ENCODE measurements around the gene FAM170B. TPM values are rescaled to one million over a fixed set of nuclear protein-coding genes. Genes with fewer than 3 reads are reported as not detected.

The FAM170B gene
- total and polyA plus RNA-seq, 2 experiments from 2014 or later = not detected

DNA sequence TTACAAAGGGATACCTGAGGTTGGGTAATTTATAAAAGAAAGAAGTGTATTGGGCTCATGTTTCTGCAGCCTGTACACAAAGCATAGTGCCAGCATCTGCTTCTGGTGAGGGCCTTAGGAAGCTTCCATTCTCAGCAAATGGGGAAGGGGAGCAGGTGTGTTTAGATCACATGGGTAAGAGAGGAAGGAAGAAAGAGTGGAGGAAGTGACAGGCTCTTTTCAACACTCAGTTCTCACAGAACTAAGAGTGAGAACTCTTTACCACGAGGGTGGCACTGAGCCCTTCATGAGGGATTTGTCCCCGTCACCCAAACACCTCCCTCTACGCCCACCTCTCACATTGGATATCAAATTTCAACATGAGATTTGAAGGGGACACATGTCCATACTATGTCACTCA lies 506 bp upstream of the FAM170B start:
- peaks cover 9% of the 10 kb centered on the region for H3F3A ChIP-seq (ENCODE audit: insufficient read depth)
- in situ Hi-C loops (cut with MboI) = no loop called here

DNA sequence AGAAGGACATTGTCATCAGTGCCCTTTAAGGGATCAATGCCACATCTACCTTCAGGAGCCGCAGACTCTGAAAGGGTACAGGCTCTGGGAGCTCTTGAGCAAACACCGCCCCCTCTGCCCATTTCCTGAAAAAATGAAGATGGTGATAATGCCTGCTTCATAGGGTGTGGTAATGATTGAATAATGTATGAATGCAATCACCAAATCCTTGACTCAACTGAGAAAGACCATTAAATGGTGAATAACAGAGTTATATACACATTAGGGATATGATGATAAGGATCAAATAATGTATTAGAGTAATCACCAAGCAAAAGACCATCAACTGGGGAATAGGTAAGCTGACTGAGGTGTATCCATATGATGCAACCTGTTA lies 1.5 kb downstream of the FAM170B start:
- Histone ChIP-seq H3K27ac (no peak overlapping the region), H3K27me3 (replicated peaks; ENCODE audit: insufficient read depth) (0 out of 2 replicates have a peak, but pooled peaks cover 8% of the 10 kb centered on the region), H3K9me2 (ENCODE audit: insufficient read depth) (no peaks in the 10 kb centered on the region), H3F3A (ENCODE audit: insufficient read depth) (no peaks in the 10 kb centered on the region; the same call in 1 of the 2 replicates), H3K4me1 (ENCODE audit: insufficient read depth) (peaks cover 10% of the 10 kb centered on the region), H3K4me2 (ENCODE audit: unreplicated experiment) (no peak overlapping the region), H2AFZ (no peak overlapping the region), H3K4me3 (no peak overlapping the region), H3K36me3 (ENCODE audit: low read depth) (no peaks in the 10 kb centered on the region), H4K20me1 (ENCODE audit: insufficient read depth) (no peaks in the 10 kb centered on the region), H3K9ac (no peak overlapping the region), H3K79me2 (ENCODE audit: insufficient read depth) (no peaks in the 10 kb centered on the region), H3K9me3 (ENCODE audit: low read depth) (no peaks in the 10 kb centered on the region)
- TF ChIP-seq EZH2phosphoT487 (IDR thresholded peaks at IDR 0.05; ENCODE audit: insufficient read depth, low read depth) (no peak), EZH2 (IDR thresholded peaks at IDR 0.05; ENCODE audit: insufficient read depth, poor library complexity, severe bottlenecking) (no peak)
- no peak for DNase-seq
- 92 to 100% methylated on average over 2 of the region's 2 CpGs for WGBS, 2 experiments (ENCODE audit: low coverage in 1 of 2, low lambda C conversion rate in 2 of 2, missing lambda C conversion rate in 2 of 2)
- in situ Hi-C loops (cut with MboI) = no loop called here

More for the DNA sequence above, 506 bp upstream of the FAM170B start:
- Histone ChIP-seq H3K79me2 (ENCODE audit: insufficient read depth) (no peaks in the 10 kb centered on the region), H3K4me2 (ENCODE audit: unreplicated experiment) (no peak overlapping the region), H3K27ac (no peak overlapping the region), H2AFZ (no peak overlapping the region), H3K4me3 (no peak overlapping the region), H3K9me2 (ENCODE audit: insufficient read depth) (no peaks in the 10 kb centered on the region), H3K36me3 (ENCODE audit: low read depth) (no peaks in the 10 kb centered on the region), H3K27me3 (replicated peaks; ENCODE audit: insufficient read depth) (0 out of 2 replicates have a peak, but pooled peaks cover 8% of the 10 kb centered on the region), H4K20me1 (ENCODE audit: insufficient read depth) (no peaks in the 10 kb centered on the region), H3K9me3 (ENCODE audit: low read depth) (no peaks in the 10 kb centered on the region), H3K9ac (no peak overlapping the region), H3K4me1 (ENCODE audit: insufficient read depth) (peaks cover 25% of the 10 kb centered on the region)
- TF ChIP-seq EZH2 (IDR thresholded peaks at IDR 0.05; ENCODE audit: insufficient read depth, poor library complexity, severe bottlenecking) (no peak), EZH2phosphoT487 (IDR thresholded peaks at IDR 0.05; ENCODE audit: insufficient read depth, low read depth) (no peak)
- 64 to 73% methylated on average over 3 of the region's 3 CpGs for WGBS, 2 experiments (ENCODE audit: low coverage in 1 of 2, low lambda C conversion rate in 2 of 2, missing lambda C conversion rate in 2 of 2)
- no peak for DNase-seq

DNA sequence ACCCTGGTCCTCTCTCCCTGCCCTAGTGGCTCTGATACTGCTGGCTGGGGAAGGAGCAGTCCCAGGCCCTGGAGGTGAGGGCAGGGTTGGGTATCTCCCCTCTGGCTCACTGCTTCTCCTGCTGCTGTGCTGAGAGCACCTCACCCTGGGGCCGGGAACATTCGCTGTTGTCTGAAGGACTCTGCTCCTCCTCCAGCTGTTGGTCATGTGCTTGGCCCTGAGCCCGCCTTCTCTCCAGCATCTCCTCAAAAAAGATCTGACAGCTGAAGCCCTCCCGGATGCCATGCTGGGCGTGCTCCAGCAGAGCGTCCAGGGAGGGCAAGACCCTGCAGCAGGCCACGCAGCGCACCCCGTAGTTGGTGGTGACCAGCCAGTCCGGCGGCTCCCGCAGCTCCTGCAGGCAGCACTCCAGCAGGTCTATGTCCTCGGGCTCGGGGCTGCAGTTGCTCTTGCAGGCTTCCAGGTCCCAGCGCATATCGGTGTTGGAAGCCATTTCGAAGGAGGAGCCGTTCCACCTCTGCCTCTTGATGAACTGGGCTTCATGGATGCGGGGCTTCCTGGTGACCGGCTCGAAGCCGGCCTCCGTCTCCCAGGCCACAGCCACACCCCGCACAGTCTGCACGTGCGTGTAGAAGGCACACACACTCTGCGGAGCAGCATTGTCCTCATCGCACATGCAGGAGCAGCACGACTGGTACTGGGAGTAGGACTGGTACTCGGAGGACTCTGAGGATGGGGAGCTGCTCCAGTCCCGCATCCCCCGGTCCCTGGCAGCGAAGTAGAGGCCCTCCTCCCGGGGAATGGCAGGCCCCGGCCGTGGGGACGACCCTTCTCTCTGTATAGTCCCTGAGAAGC lies 2.1 kb downstream of the FAM170B start:
- DNase-seq = no peak
- Histone ChIP-seq H3K36me3 (ENCODE audit: low read depth) (no peaks in the 10 kb centered on the region), H3K4me1 (ENCODE audit: insufficient read depth) (peaks cover 10% of the 10 kb centered on the region), H3K4me3 (no peak overlapping the region), H3K9me2 (ENCODE audit: insufficient read depth) (no peaks in the 10 kb centered on the region), H3K27ac (no peak overlapping the region), H3K9ac (no peak overlapping the region), H3F3A (ENCODE audit: insufficient read depth) (no peaks in the 10 kb centered on the region; the same call in 1 of the 2 replicates), H3K27me3 (replicated peaks; ENCODE audit: insufficient read depth) (0 out of 2 replicates have a peak, but pooled peaks cover 8% of the 10 kb centered on the region), H3K4me2 (ENCODE audit: unreplicated experiment) (no peak overlapping the region), H4K20me1 (ENCODE audit: insufficient read depth) (no peaks in the 10 kb centered on the region), H3K79me2 (ENCODE audit: insufficient read depth) (no peaks in the 10 kb centered on the region), H2AFZ (0 out of 2 replicates have a peak overlapping the region, but pooled peaks have one; percentile 41), H3K9me3 (ENCODE audit: low read depth) (no peaks in the 10 kb centered on the region)
- WGBS, 2 experiments (ENCODE audit: low coverage in 1 of 2, low lambda C conversion rate in 2 of 2, missing lambda C conversion rate in 2 of 2) = 33 to 40% methylated on average over 37 of the region's 37 CpGs
- no peak for TF ChIP-seq EZH2phosphoT487 (IDR thresholded peaks at IDR 0.05; ENCODE audit: insufficient read depth, low read depth)
- no peak for TF ChIP-seq EZH2 (IDR thresholded peaks at IDR 0.05; ENCODE audit: insufficient read depth, poor library complexity, severe bottlenecking)
- in situ Hi-C loops (cut with MboI) = no loop called here

DNA sequence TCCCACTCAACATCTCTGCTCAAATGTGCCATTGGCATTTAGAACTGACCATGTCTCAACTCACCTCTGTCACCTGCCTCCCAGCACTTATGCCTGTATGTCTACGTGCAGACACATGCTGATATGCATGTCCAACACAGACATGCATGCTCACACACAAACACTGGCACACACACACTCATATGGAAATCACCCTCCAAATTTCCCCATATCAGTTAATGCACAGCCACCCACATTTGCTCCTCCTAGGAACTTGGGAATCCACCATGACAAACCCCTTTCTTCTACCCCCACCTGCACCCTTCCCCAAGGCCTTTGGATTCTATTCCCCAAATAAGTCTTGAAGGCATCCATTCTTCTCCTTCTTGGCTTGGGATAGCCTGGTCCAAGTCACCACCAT lies 4.4 kb downstream of the FAM170B start:
- Histone ChIP-seq H3K9me3 (ENCODE audit: low read depth) (no peaks in the 10 kb centered on the region), H3K79me2 (ENCODE audit: insufficient read depth) (no peaks in the 10 kb centered on the region), H4K20me1 (ENCODE audit: insufficient read depth) (no peaks in the 10 kb centered on the region), H3K27me3 (replicated peaks; ENCODE audit: insufficient read depth) (0 out of 2 replicates have a peak, but pooled peaks cover 8% of the 10 kb centered on the region), H3K9me2 (ENCODE audit: insufficient read depth) (no peaks in the 10 kb centered on the region), H3K9ac (no peak overlapping the region), H3K27ac (no peak overlapping the region), H2AFZ (no peak overlapping the region), H3K4me2 (ENCODE audit: unreplicated experiment) (no peak overlapping the region), H3K4me3 (no peak overlapping the region), H3F3A (ENCODE audit: insufficient read depth) (no peaks in the 10 kb centered on the region), H3K4me1 (ENCODE audit: insufficient read depth) (no peaks in the 10 kb centered on the region; the same call in 1 of the 2 replicates), H3K36me3 (ENCODE audit: low read depth) (no peaks in the 10 kb centered on the region)
- TF ChIP-seq EZH2phosphoT487 (IDR thresholded peaks at IDR 0.05; ENCODE audit: insufficient read depth, low read depth) = no peak
- no peak for TF ChIP-seq EZH2 (IDR thresholded peaks at IDR 0.05; ENCODE audit: insufficient read depth, poor library complexity, severe bottlenecking)
- in situ Hi-C loops (cut with MboI) = no loop called here
- no peak for DNase-seq
- WGBS, 2 experiments (ENCODE audit: low coverage in 1 of 2, low lambda C conversion rate in 2 of 2, missing lambda C conversion rate in 2 of 2) = 74 to 90% methylated on average over 1 of the region's 1 CpG
